Mesenchymal stem cell (in vitro differentiated cells and primary cell): Measurements from ENCODE around the gene NFKB2.

ENCODE experiments used
- DNase-seq: peaks from one replicate; pipeline ENCODE4 v3.0.0-alpha.2; 2013
- H2AFZ ChIP-seq: one replicate; pipeline ENCODE4 v1.6.1; 2013; ENCODE audit warnings: low read depth, mild to moderate bottlenecking, control low read depth, inconsistent platforms, low read length, moderate library complexity
- H2AK5ac ChIP-seq: 2 replicates; pipeline ENCODE4 v1.6.1; 2013; ENCODE audit warnings: low read length, moderate library complexity, mild to moderate bottlenecking, inconsistent platforms; ENCODE audit not compliant: severe bottlenecking
- H2BK120ac ChIP-seq: one replicate; pipeline ENCODE4 v1.6.1; 2013; ENCODE audit warnings: low read depth, mild to moderate bottlenecking, inconsistent platforms, low read length, moderate library complexity
- H2BK12ac ChIP-seq, 2 experiments: one replicate each; pipeline ENCODE4 v1.6.1; 2013; ENCODE audit warnings: inconsistent platforms in 2 of 2, low read length in 2 of 2, mild to moderate bottlenecking in 2 of 2, moderate library complexity in 2 of 2, control low read depth in 1 of 2
- H2BK15ac ChIP-seq: one replicate; pipeline ENCODE4 v1.6.1; 2013; ENCODE audit warnings: mild to moderate bottlenecking, low read depth, inconsistent platforms; ENCODE audit not compliant: poor library complexity, severe bottlenecking
- H2BK5ac ChIP-seq: 2 replicates; pipeline ENCODE4 v1.6.1; 2013; ENCODE audit warnings: low read depth, mild to moderate bottlenecking, low read length, control low read depth, inconsistent platforms; ENCODE audit not compliant: poor library complexity, severe bottlenecking
- H3K14ac ChIP-seq, 2 experiments: one replicate each; pipeline ENCODE4 v1.6.1; 2013; ENCODE audit warnings: inconsistent platforms in 2 of 2, low read length in 2 of 2, control low read depth in 1 of 2, mild to moderate bottlenecking in 1 of 2, moderate library complexity in 1 of 2
- H3K18ac ChIP-seq, 2 experiments: one replicate each; pipeline ENCODE4 v1.6.1; 2013; ENCODE audit warnings: inconsistent platforms in 2 of 2, low read length in 2 of 2, control low read depth in 1 of 2, low read depth in 1 of 2, mild to moderate bottlenecking in 1 of 2
- H3K23ac ChIP-seq, 2 experiments: one replicate each; pipeline ENCODE4 v1.6.1; 2013; ENCODE audit warnings: inconsistent platforms in 2 of 2, low read length in 2 of 2, mild to moderate bottlenecking in 2 of 2, moderate library complexity in 2 of 2, control low read depth in 1 of 2
- H3K27ac ChIP-seq: 2 replicates; pipeline ENCODE4 v1.5.1; 2013; ENCODE audit warnings: mild to moderate bottlenecking, moderate library complexity, low read length, control low read depth, inconsistent platforms; ENCODE audit not compliant: poor library complexity, severe bottlenecking
- H3K27me3 ChIP-seq, 2 experiments: 2 replicates each; pipeline versions ENCODE4 v1.6.1 to v1.7.0; 2013; ENCODE audit warnings: low read length in 2 of 2, mild to moderate bottlenecking in 2 of 2, moderate library complexity in 2 of 2, control low read depth in 1 of 2, inconsistent platforms in 1 of 2; ENCODE audit not compliant: control insufficient read depth in 1 of 2, insufficient read depth in 1 of 2
- H3K36me3 ChIP-seq, 2 experiments: 2 replicates each; pipeline versions ENCODE4 v1.6.1 to v1.7.0; 2013; ENCODE audit warnings: low read length in 2 of 2, control low read depth in 1 of 2, inconsistent platforms in 1 of 2, low read depth in 1 of 2, mild to moderate bottlenecking in 1 of 2; ENCODE audit not compliant: insufficient read depth in 2 of 2, control insufficient read depth in 1 of 2
- H3K4ac ChIP-seq, 2 experiments: one replicate each; pipeline ENCODE4 v1.6.1; 2013; ENCODE audit warnings: inconsistent platforms in 2 of 2, low read length in 2 of 2, mild to moderate bottlenecking in 2 of 2, moderate library complexity in 2 of 2, control low read depth in 1 of 2, low read depth in 1 of 2
- H3K4me1 ChIP-seq: 2 replicates; pipeline ENCODE4 v1.6.1; 2013; ENCODE audit warnings: low read depth, low read length, control low read depth; ENCODE audit not compliant: control insufficient read depth, insufficient read depth
- H3K4me2 ChIP-seq: 2 replicates; pipeline ENCODE4 v1.6.1; 2013; ENCODE audit warnings: low read length, mild to moderate bottlenecking, inconsistent platforms; ENCODE audit not compliant: poor library complexity, severe bottlenecking
- H3K4me3 ChIP-seq, 2 experiments: 2 replicates each; pipeline versions ENCODE4 v1.5.1 to v1.7.0; 2013; ENCODE audit warnings: low read length in 2 of 2, mild to moderate bottlenecking in 2 of 2, control low read depth in 1 of 2, low read depth in 1 of 2; ENCODE audit not compliant: insufficient read depth in 1 of 2
- H3K79me1 ChIP-seq: replicated peaks from 2 replicates; pipeline ENCODE4 v1.6.1; 2013; ENCODE audit warnings: mild to moderate bottlenecking, control low read depth, low read length, inconsistent platforms; ENCODE audit not compliant: poor library complexity, severe bottlenecking
- H3K9ac ChIP-seq: 2 replicates; pipeline ENCODE4 v1.7.0; 2013; ENCODE audit warnings: mild to moderate bottlenecking, low read length, moderate library complexity
- H3K9me3 ChIP-seq: 2 replicates; pipeline ENCODE4 v1.7.0; 2013; ENCODE audit warnings: mild to moderate bottlenecking, low read length; ENCODE audit not compliant: control insufficient read depth
- H4K8ac ChIP-seq: one replicate; pipeline ENCODE4 v1.6.1; 2013; ENCODE audit warnings: inconsistent platforms, mild to moderate bottlenecking, low read length, moderate library complexity
- H4K91ac ChIP-seq: one replicate; pipeline ENCODE4 v1.6.1; 2013; ENCODE audit warnings: mild to moderate bottlenecking, low read length, inconsistent platforms
- WGBS: methylation state at CpG from one replicate; pipeline ENCODE4 v1.1.7; 2013; ENCODE audit warnings: mixed read lengths; 5-methylcytosine and 5-hydroxymethylcytosine counted together

Gene NFKB2

GRCh38 chr10:102384606-102385429 is 10.7 kb upstream of the NFKB2 start:
- Histone ChIP-seq H3K14ac (no peak overlapping the region), H2AK5ac (peak overlapping the region; percentile 16), H3K4me1 (peaks cover 6% of the 10 kb centered on the region), H3K27me3 (no peaks in the 10 kb centered on the region), H2BK15ac (no peak overlapping the region), H3K18ac (peak overlapping the region in 1 of 2 experiments; percentile 49), H3K27ac (peak overlapping the region; percentile 30), H3K9me3 (no peaks in the 10 kb centered on the region), H4K8ac (peak overlapping the region; percentile 75), H2BK120ac (no peak overlapping the region), H2AFZ (no peak overlapping the region), H3K23ac (no peak overlapping the region), H4K91ac (peak overlapping the region; percentile 34), H3K9ac (peak overlapping the region; percentile 65), H2BK5ac (no peak overlapping the region), H3K79me1 (peaks cover 14% of the 10 kb centered on the region), H3K4ac (no peak overlapping the region), H3K4me2 (no peak overlapping the region), H2BK12ac (no peak overlapping the region), H3K4me3 (no peak overlapping the region), H3K36me3 (peaks cover 34 to 45% of the 10 kb centered on the region in 2 experiments)
- WGBS: 77% methylated on average over 4 of the region's 4 CpGs
- peak; percentile 62 for DNase-seq

GRCh38 chr10:102389894-102390293 is 5.6 kb upstream of the NFKB2 start:
- Histone ChIP-seq H3K27me3 (peaks cover 0 to 8% of the 10 kb centered on the region in 2 experiments), H2AK5ac (no peak overlapping the region), H3K4me3 (no peak overlapping the region), H3K4me2 (no peak overlapping the region), H4K91ac (no peak overlapping the region), H3K27ac (no peak overlapping the region), H2BK120ac (no peak overlapping the region), H2BK12ac (no peak overlapping the region), H3K79me1 (no peaks in the 10 kb centered on the region), H4K8ac (no peak overlapping the region), H3K14ac (no peak overlapping the region), H3K18ac (no peak overlapping the region), H3K36me3 (peaks cover 0 to 1% of the 10 kb centered on the region in 2 experiments), H2BK15ac (no peak overlapping the region), H2AFZ (no peak overlapping the region), H3K9me3 (no peaks in the 10 kb centered on the region), H3K9ac (no peak overlapping the region), H2BK5ac (no peak overlapping the region), H3K23ac (no peak overlapping the region), H3K4me1 (peaks cover 14% of the 10 kb centered on the region), H3K4ac (no peak overlapping the region)
- no peak for DNase-seq
- WGBS: over 99% methylated on average over 3 of the region's 3 CpGs

- Histone ChIP-seq H3K18ac (no peak overlapping the region), H2AFZ (no peak overlapping the region)
- 85% methylated on average over 5 of the region's 5 CpGs for WGBS
Measured at GRCh38 chr10:102392306-102392705, 3.2 kb upstream of the NFKB2 start.

DNA sequence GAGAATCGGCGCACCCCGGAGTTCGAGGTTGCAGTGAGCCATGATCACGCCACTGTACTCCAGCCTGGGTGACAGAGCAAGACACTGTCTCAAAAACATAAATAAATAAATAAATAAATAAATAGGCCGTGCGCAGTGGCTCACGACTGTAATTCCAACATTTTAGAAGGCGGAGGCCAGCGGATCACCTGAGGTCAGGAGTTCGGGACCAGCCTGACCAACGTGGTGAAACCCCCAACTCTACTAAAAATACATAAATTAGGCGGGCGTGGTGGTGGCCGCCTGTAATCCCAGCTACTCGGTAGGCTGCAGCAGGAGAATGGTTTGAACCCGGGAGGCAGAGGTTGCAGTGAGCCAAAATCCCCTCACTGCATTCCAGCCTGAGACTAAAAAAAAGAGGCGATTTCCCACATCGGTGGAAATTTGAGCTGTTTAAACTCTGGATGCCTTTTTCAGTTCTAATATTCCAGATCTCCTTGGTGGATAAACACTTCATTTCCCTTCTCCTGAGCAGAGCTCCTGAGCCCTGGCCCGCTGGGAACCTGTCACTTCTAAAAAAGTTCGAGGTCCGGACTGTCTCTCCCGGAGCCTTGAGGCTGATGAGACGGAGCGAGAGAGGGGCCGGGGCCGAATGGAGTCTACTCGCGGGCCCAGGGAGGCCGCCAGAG is 2.0 kb upstream of the NFKB2 start:
- 44% methylated on average over 30 of the region's 30 CpGs for WGBS
- DNase-seq: no peak

More at GRCh38 chr10:102392306-102392705, 3.2 kb upstream of the NFKB2 start:
- no peak overlapping the region for H2AK5ac ChIP-seq
- H3K23ac ChIP-seq: no peak overlapping the region
- no peak overlapping the region for H3K9ac ChIP-seq
- H2BK12ac ChIP-seq: no peak overlapping the region
- peaks cover 23% of the 10 kb centered on the region for H3K4me1 ChIP-seq
- no peak overlapping the region for H3K27ac ChIP-seq
- peaks cover 13% of the 10 kb centered on the region for H3K79me1 ChIP-seq
- no peak overlapping the region for H4K8ac ChIP-seq
- no peak overlapping the region for H2BK5ac ChIP-seq
- peaks cover 0 to 9% of the 10 kb centered on the region in 2 experiments for H3K36me3 ChIP-seq
- H3K4me2 ChIP-seq: no peak overlapping the region
- H2BK15ac ChIP-seq: no peak overlapping the region
- H3K4me3 ChIP-seq: no peak overlapping the region
- H4K91ac ChIP-seq: no peak overlapping the region
- H3K9me3 ChIP-seq: no peaks in the 10 kb centered on the region
- H2BK120ac ChIP-seq: no peak overlapping the region
- no peak for DNase-seq
- H3K14ac ChIP-seq: no peak overlapping the region
- peaks cover 0 to 8% of the 10 kb centered on the region in 2 experiments for H3K27me3 ChIP-seq
- no peak overlapping the region for H3K4ac ChIP-seq

More for the DNA sequence above, 2.0 kb upstream of the NFKB2 start:
- no peak overlapping the region for H3K14ac ChIP-seq
- H3K4ac ChIP-seq: no peak overlapping the region
- no peak overlapping the region for H4K91ac ChIP-seq
- H3K23ac ChIP-seq: no peak overlapping the region
- no peak overlapping the region for H2BK5ac ChIP-seq
- H3K36me3 ChIP-seq: peaks cover 11 to 21% of the 10 kb centered on the region in 2 experiments
- peak overlapping the region in 1 of 2 experiments; percentile 92 for H3K4me3 ChIP-seq
- peaks cover 26% of the 10 kb centered on the region for H3K4me1 ChIP-seq
- H2BK15ac ChIP-seq: peak overlapping the region; percentile 19
- H4K8ac ChIP-seq: no peak overlapping the region
- peak overlapping the region; percentile 33 for H3K27ac ChIP-seq
- no peak overlapping the region for H3K18ac ChIP-seq
- no peak overlapping the region for H2AK5ac ChIP-seq
- peaks cover 0 to 8% of the 10 kb centered on the region in 2 experiments for H3K27me3 ChIP-seq
- H3K9me3 ChIP-seq: no peaks in the 10 kb centered on the region
- H3K79me1 ChIP-seq: peaks cover 17% of the 10 kb centered on the region
- H3K4me2 ChIP-seq: peak overlapping the region; percentile 78
- H3K9ac ChIP-seq: peak overlapping the region; percentile 90
- H2BK12ac ChIP-seq: no peak overlapping the region
- H2AFZ ChIP-seq: no peak overlapping the region
- no peak overlapping the region for H2BK120ac ChIP-seq
